Motor neuron (in vitro differentiated cells): ENCODE measurements around the gene SEMA5A. TPM values are rescaled to one million over a fixed set of nuclear protein-coding genes. Genes with fewer than 3 reads are reported as not detected.
A peak's percentile ranks its signal among the peaks of the same experiment; 100 is the strongest.

Experiments
- ATAC-seq, 8 experiments: fragments of 200-7000 bp; cut with Tn5 transposase; replicated peaks in 6 of 8; 2 replicates each; pipeline ENCODE4 v1.8.0; 2021; ENCODE audit warnings: mild to moderate bottlenecking in 8 of 8, moderate library complexity in 8 of 8
- H3K27ac ChIP-seq, 2 donors: fragments of 250-450 bp; sonication (Bioruptor Pico); 2 replicates each; pipeline ENCODE4 v1.9.0; 2021; ENCODE audit warnings: antibody characterized with exemption in 2 of 2, mild to moderate bottlenecking in 2 of 2, moderate library complexity in 1 of 2
- H3K4me1 ChIP-seq, 2 donors: fragments of 250-450 bp; sonication (Bioruptor Pico); replicated peaks in 1 of 2; 2 replicates each; pipeline ENCODE4 v1.6.1; 2021; ENCODE audit warnings: antibody characterized with exemption in 2 of 2, mild to moderate bottlenecking in 2 of 2, moderate library complexity in 1 of 2
- H3K4me3 ChIP-seq, 5 donors: fragments of 250-450 bp; sonication (Bioruptor Pico); 2 replicates each; pipeline ENCODE4 v1.9.0; 2021; ENCODE audit warnings: antibody characterized with exemption in 5 of 5, mild to moderate bottlenecking in 5 of 5, moderate library complexity in 4 of 5
- whole genome bisulfite sequencing, 10 experiments: fragments of 450-650 bp; shearing (Covaris generic); methylation state at CpG; one replicate each; pipeline ENCODE4 v1.0.0; 2022; 5-methylcytosine and 5-hydroxymethylcytosine counted together
- in situ Hi-C, 9 experiments: fragments of 400-800 bp; cut with MboI; loops; one replicate each; pipeline ENCODE4 v1.15.0; 2021; ENCODE audit warnings: low sequenced_read_pairs in 9 of 9, low pct_unique_long_range_greater_than_20kb in 2 of 9; ENCODE audit not compliant: unreplicated experiment in 9 of 9
- total RNA-seq, 8 experiments: library from RNA; unstranded; fragments of 300-600 nt; gene quantifications; 2 replicates each; pipeline versions ENCODE4 v1.2.3 to v1.2.4, GENCODE V29; 2022

SEMA5A gene
- total RNA-seq, 8 experiments from 2014 or later: 0.73 to 98.5 (median 17.5) TPM

DNA sequence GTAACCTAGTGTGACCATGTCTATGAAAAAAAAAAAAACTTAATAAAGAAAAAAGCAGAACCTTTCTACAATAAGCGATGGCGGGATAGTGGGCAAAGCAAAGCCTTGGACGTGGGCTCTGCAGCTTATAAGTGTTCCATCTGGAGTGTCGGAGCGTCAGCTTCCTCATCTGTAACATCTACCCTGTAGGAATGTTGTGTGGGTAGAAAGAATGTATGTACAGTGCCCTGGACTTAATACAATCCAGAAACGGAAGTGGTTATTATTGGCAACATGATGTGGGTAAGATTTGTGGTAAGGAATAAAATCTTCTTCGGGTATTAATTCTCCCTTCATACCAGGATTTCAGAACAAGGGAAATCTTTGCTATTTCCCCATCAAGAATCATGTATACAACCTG is 66.5 kb downstream of the SEMA5A start:
- H3K4me3 ChIP-seq: no peak overlapping the region
- no peak for ATAC-seq
- no peaks in the 10 kb centered on the region for H3K4me1 ChIP-seq
- H3K27ac ChIP-seq: no peak overlapping the region
- in situ Hi-C loops: no loop called here
- WGBS, 10 experiments: 13 to 100% (median 90%) methylated on average over 2 to 7 of the region's 7 CpGs; no CpG with 5 or more reads in 3 of the 10 experiments

DNA sequence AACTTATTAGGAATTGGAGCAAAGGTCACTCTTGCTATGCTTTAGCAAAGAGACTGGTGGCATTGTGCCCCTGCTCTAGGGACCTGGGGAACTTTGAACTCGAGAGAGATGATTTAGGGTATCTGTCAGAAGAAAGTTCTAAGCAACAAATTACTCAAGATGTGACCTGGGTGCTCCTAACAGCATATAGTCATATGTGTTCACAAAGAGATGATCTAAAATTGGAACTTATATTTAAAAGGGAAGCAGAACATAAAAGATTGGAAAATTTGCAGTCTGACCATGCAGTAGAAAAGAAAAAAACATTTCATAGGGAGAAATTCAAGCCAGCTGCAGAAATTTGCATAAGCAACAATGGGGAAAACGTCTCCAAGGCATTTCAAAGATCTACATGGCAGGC is 68.3 kb downstream of the SEMA5A start:
- no peak overlapping the region for H3K27ac ChIP-seq
- no peak overlapping the region for H3K4me3 ChIP-seq
- WGBS, 10 experiments: 0 to 87% (median 40%) methylated on average over 1 to 2 of the region's 2 CpGs; no CpG with 5 or more reads in 3 of the 10 experiments
- H3K4me1 ChIP-seq: no peaks in the 10 kb centered on the region
- in situ Hi-C loops: no loop called here
- ATAC-seq: no peak

DNA sequence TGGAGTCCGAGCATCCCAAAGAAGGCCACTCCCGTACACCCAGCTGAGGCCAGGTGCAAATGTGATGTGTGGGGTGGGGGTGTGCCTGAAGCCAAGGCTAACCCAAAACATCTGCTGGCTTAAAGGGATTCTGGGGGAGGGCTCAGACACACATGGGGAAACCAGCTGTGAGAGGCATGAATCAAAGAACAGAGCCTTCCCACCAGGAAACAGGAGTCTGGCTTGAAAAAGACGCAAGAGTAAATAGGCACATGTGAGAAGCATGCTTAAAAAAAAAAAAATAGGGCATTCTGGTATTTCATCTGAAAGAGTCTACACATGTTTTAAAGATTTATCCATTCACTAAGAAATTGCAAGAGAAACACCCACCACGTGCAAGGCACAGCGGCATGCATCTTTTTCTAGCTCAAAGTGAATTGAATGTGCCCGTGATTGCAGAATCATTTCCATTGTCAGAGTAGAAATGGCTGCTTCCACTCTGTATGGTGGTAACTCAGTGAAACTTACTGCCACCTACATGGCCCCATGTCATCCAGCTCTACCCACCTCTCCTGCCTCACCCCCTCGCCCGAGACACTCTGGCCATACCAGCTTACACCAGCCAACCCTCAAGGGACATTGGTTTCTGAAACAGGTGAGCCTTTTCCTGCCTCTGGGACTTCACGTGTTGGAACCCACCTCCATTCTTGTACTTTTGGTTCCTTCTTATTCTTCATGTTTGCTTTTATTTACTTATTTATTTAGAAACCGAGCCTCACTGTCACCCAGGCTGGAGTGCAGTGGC is 71.5 kb downstream of the SEMA5A start:
- H3K27ac ChIP-seq: no peak overlapping the region
- peak in 2 of 8 experiments; percentile 69 to 83 for ATAC-seq
- no peaks in the 10 kb centered on the region for H3K4me1 ChIP-seq
- in situ Hi-C loops: no loop called here
- 37 to 100% (median 80%) methylated on average over 1 to 9 of the region's 10 CpGs; no CpG with 5 or more reads in 1 of the 10 experiments for WGBS, 10 experiments
- no peak overlapping the region for H3K4me3 ChIP-seq

DNA sequence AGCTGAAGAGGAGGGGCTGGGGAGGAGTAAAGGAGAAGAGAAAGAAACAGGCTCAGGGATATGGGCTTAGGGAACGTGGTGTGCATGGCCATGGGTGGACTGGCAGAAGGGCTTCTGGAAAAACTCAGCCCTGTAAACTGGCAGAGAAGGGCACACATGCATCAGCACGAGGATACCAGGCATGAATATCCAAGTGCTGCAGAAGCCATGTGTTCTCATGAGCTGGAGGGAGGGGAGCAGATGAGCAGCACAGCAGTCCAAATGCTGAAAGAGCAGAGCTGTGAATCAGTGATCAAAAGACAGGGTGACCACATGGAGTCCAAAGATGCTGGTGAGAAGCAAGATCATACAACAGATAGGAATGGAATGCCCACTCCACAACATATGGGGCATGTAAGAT is 72.3 kb downstream of the SEMA5A start:
- ATAC-seq: peak in 3 of 8 experiments; percentile 79 to 87 (median 85)
- in situ Hi-C loops: no loop called here
- H3K4me3 ChIP-seq: no peak overlapping the region
- H3K4me1 ChIP-seq: no peaks in the 10 kb centered on the region
- WGBS, 10 experiments: 0 to 100% (median 67%) methylated on average over 1 to 2 of the region's 2 CpGs; no CpG with 5 or more reads in 3 of the 10 experiments
- no peak overlapping the region for H3K27ac ChIP-seq

DNA sequence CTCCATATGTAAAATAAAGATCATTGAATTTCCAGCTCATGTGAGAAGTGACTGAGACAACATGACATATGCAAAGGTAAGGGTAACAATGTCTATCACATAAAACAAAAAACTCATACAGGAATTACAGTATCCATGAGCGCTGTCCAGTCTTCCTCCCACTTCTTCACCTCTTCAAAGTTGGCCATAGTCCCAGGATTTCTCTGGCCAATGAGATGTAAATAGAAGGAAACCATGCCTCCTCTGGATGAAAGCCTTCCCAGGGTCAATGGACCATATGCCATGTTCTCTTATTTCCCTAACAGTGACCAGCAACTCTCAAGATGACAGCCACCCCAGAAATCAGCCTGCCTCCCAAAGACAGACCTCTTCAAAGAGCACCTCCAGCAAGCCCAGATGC is 75.5 kb downstream of the SEMA5A start:
- no peak for ATAC-seq
- in situ Hi-C loops: no loop called here
- H3K27ac ChIP-seq: no peak overlapping the region
- 71 to 100% (median 96%) methylated on average over 1 of the region's 1 CpG; no CpG with 5 or more reads in 6 of the 10 experiments for WGBS, 10 experiments
- H3K4me1 ChIP-seq: no peaks in the 10 kb centered on the region
- no peak overlapping the region for H3K4me3 ChIP-seq

DNA sequence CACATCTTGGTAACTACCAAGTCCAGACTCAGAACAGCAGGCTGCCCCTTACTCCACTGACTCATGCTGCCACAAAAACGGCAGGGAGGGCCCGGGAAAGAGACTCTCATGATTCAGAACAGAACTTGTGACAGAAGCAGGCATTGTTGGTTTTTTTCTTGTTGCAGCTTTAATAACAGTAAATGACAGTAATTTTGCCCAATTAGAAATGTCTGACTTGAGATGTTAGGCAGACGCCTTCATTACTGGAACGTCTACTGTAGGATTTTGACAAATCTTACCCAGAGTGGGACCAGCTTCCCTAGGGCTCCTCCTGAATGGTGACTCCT is 77.9 kb downstream of the SEMA5A start:
- Histone ChIP-seq H3K4me3 (no peak overlapping the region), H3K27ac (no peak overlapping the region), H3K4me1 (no peaks in the 10 kb centered on the region)
- 8 to 88% (median 17%) methylated on average over 1 to 4 of the region's 4 CpGs; no CpG with 5 or more reads in 5 of the 10 experiments for WGBS, 10 experiments
- in situ Hi-C loops: no loop called here
- ATAC-seq: peak in 7 of 8 experiments; percentile 49 to 98 (median 77)

DNA sequence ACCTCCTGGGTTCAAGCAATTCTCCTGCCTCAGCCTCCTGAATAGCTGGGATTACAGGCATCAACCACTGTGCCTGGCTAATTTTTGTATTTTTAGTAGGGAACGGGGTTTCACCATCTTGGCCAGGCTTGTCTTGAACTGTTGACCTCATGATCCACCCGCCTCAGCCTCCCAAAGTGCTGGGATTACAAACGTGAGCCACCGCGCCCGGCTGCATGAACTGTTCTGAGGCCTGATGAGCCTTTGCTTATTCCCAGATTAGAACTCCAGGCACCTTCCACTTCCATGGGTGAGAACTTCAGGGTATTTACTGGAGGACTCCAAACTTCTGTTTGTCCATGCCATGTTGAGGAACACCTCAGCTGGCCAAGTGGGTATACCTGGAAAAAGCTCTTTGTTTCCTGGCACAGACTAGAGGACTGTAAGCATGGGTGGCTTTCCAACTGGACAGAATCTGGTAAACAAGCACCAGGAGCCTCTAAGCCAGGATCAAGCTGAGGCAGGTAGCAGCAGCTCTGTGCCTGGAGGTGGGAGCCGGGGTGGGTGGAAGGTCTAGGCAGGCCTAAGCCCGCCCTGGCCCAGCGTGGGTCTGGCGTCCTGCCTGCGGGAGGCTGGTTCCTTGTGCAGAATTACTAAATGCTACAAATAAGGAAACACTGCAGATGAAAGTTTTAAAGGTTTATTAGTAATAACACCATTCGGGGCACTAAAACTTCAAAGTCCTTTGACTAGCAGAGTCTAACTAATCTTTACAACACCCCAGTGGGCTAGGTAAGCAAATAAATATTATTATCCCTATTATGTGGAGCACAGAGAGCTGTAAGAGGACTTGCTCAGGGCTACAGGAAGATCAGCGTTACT is 78.4 kb downstream of the SEMA5A start:
- Histone ChIP-seq H3K4me1 (no peaks in the 10 kb centered on the region), H3K27ac (no peak overlapping the region), H3K4me3 (no peak overlapping the region)
- WGBS, 10 experiments: 17 to 100% (median 77%) methylated on average over 1 to 6 of the region's 13 CpGs; no CpG with 5 or more reads in 3 of the 10 experiments
- in situ Hi-C loops: no loop called here
- peak in 2 of 8 experiments; percentile 39 to 45 for ATAC-seq

DNA sequence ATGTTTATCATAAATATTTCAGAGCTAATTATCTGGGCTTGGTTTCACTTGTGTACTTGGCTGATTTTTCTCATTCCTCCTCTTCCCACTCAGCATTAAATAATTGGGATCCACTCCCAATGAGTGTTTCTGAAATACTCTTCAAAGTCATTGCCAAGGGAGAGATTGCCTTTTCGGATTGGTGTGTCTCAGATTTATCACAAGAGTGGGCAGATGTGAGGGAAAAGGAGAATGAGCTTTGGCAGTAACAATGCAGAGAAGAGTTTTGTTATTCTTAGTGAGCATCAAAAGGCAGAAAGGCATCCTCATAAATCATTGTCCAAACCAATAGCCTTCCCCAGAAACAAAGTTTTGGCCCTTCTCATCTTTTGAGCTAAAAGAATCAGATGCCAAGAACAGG is 79.2 kb downstream of the SEMA5A start:
- H3K4me1 ChIP-seq: no peaks in the 10 kb centered on the region
- in situ Hi-C loops: no loop called here
- ATAC-seq: no peak
- 20 to 86% (median 58%) methylated on average over 1 of the region's 1 CpG; no CpG with 5 or more reads in 6 of the 10 experiments for WGBS, 10 experiments
- no peak overlapping the region for H3K27ac ChIP-seq
- no peak overlapping the region for H3K4me3 ChIP-seq

DNA sequence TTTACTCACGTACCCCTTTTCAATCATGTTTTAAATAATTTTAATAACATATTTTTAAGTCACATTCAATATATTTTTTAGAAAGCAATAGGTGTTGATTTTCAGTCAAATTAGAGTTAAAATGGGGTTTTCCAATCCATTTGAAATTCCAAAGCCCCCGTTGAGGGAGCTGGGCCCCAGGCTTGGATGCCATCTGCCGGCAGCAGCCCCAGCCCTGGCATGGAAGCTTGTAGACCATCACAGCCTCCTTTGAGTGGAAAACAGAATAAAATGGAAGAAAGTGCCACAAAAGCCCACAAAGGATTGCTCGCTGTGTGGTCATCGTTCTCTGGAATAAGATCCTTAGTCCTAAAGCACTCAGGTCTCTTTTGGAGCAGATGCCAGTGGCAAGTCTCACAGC is 81.4 kb downstream of the SEMA5A start:
- no peak overlapping the region for H3K4me3 ChIP-seq
- no peak overlapping the region for H3K27ac ChIP-seq
- in situ Hi-C loops: no loop called here
- WGBS, 10 experiments: 80 to 100% (median 99%) methylated on average over 1 to 5 of the region's 5 CpGs
- ATAC-seq: no peak
- H3K4me1 ChIP-seq: no peaks in the 10 kb centered on the region

DNA sequence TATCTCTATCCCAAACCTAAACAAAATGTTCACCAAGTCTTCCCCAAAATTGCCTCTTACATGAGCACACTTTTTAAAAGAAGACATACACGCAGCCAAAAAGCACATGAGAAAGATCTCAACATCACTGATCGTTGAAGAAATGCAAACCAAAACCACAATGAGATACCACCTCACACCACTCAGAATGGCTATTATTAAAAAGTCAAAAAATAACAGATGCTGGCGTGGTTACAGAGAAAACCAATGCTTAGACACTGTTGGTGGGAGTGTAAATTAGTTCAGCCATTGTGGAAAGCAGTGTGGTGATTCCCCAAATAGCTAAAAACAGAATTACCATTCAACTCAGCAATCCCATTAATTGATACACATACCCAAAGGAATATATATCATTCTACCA is 83.8 kb downstream of the SEMA5A start:
- in situ Hi-C loops: no loop called here
- ATAC-seq: no peak
- H3K4me1 ChIP-seq: no peaks in the 10 kb centered on the region
- H3K4me3 ChIP-seq: no peak overlapping the region
- no peak overlapping the region for H3K27ac ChIP-seq
- 33 to 100% (median 89%) methylated on average over 1 to 3 of the region's 3 CpGs; no CpG with 5 or more reads in 3 of the 10 experiments for WGBS, 10 experiments

DNA sequence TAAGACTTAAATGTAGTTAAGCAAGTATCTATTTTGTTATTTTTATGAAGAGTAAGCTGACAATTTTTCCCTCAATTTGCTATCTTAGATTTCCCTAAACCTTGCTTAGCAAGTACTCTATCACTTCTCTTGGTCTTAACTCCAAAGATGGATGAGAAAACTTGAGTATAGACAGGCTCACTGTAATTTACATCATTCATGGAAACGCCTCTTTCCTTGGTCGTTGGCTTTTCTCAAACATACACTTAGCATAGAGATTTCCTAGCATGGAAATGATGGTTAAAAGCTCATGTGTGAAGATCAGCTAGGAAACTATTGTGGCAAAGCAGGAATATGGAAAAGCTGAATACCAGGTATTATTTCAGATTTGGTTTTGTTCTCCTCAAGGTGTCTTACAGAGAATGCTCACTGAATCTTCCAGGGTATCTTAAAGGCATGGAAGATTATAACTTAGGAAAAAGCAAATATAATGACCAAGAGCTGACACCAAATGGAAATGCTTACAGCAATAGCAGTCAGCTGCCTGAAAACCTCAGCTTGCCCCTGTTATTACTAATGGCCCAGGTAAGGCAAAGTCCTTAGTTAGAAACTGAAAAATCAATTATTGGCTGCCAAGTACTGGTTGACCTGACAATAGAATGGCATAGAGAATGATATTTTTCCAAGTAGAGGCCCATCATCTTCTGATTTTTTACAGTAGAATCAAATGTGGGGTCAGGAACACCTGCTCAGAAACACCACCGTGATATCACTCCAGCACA is 84.8 kb downstream of the SEMA5A start:
- H3K4me3 ChIP-seq: no peak overlapping the region
- ATAC-seq: peak in 2 of 8 experiments; percentile 56 to 72
- H3K4me1 ChIP-seq: peaks cover 0 to 7% of the 10 kb centered on the region in 2 donors
- in situ Hi-C loops: no loop called here
- no peak overlapping the region for H3K27ac ChIP-seq
- WGBS, 10 experiments: 0 to 100% (median 70%) methylated on average over 1 to 3 of the region's 3 CpGs; no CpG with 5 or more reads in 1 of the 10 experiments

DNA sequence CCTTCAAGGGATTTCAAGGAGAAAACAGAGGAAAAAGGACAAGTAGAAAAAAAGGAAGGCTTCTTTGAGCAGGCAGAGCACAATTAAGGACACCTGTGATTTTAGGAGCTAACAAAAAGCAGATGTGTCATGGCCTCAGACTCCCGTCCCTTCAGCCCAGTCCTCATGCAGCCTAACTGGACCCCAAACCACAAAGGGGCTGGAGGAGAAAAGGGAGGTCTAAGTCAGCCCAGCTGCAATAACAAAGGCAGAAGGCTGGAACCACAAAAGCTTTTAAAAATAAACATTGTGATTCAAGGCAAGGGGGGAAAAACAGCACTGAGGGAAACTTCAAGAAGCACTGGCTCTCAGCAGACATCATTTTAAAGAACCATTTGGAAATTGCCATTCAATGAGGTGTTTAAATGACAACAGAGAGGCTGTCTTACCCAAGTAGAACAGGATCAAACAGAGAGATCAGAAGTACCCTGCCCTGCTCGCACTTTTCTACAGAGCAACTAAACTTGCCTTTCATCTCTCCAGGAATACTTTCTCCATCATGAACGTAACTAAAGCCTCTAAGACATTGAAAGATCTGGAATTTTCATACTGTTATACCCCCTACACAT is 89.3 kb downstream of the SEMA5A start:
- 33 to 92% (median 50%) methylated on average over 1 to 3 of the region's 3 CpGs; no CpG with 5 or more reads in 4 of the 10 experiments for WGBS, 10 experiments
- Histone ChIP-seq H3K27ac (peak overlapping the region in 1 of 2 donors; percentile 17), H3K4me1 (peaks cover 0 to 15% of the 10 kb centered on the region in 2 donors), H3K4me3 (no peak overlapping the region)
- no peak for ATAC-seq
- in situ Hi-C loops: no loop called here
